IPS-18c (cell line): ENCODE measurements around the gene TSPAN10.
"Not testable (repeated sequence)": the region's sequence is repeated elsewhere in the genome, so short reads cannot be mapped to it uniquely, and the experiment has no call there.

ENCODE experiments used
- H3K4me3 ChIP-seq: 2 replicates; pipeline ENCODE4 v1.7.0; 2013; ENCODE audit warnings: low read depth, mild to moderate bottlenecking, low read length, moderate library complexity; ENCODE audit not compliant: insufficient read depth
- H3K9me3 ChIP-seq: one replicate; pipeline ENCODE4 v1.6.1; 2013; ENCODE audit warnings: mild to moderate bottlenecking, low read length, moderate library complexity; ENCODE audit not compliant: control insufficient read depth, insufficient read depth

Gene TSPAN10

GRCh38 chr17:81618307-81618706 is 18.7 kb upstream of the TSPAN10 start:
- not testable (repeated sequence) for H3K4me3 ChIP-seq, H3K9me3 ChIP-seq

DNA sequence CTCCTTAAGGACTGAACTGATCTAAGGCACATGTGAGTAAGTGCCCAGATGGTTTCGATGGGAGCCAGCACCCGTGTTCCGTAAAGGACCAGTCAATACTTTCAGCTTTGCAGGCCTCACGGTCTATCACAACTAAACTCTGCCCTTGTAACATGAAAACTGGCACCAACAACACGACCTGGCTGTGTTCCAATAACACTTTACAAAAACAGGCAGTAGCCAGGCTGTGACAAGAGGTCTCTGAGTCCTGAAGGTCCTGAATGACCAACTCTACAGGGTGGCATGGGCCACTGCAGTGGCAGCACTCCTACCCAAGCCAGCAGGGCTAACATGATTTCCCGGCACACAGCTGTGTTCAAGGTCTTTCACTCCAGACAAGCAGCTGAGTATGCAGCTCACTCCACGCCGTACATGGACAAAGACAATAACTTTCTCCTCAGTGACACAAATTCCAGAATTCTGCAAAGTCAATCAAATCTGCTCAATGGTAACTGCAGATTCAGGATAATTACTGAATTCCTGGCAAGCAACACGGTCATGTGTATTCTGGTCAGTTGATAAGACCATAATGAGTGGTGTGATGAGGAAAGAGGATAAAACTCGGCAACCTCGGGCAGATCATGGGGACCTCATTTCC is 15.4 kb upstream of the TSPAN10 start:
- Histone ChIP-seq H3K4me3 (no peak overlapping the region), H3K9me3 (no peaks in the 10 kb centered on the region)

- H3K9me3 ChIP-seq, result no peaks in the 10 kb centered on the region
- no peak overlapping the region for H3K4me3 ChIP-seq
Observed at GRCh38 chr17:81630274-81630673, 6.7 kb upstream of the TSPAN10 start.

DNA sequence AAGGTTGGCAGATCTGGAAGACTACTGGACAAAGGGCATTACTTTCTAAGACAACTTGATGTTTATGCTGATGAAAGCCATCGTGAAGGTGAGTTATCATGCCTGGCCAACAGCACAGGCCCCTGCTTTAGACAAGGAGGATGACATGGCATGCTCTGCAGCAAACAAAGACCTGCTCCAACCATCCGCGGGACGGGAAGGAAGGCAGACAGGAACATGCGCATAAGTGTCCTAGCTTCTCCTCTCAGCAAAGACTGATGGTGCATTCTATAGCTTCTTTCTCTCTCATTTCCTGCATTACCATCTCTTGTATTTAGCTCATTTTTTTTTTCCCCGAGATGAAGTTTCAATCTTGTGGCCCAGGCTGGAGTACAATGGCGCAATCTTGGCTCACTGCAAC is 5.5 kb upstream of the TSPAN10 start:
- Histone ChIP-seq H3K4me3 (no peak overlapping the region), H3K9me3 (no peaks in the 10 kb centered on the region)

- H3K4me3 ChIP-seq, result no peak overlapping the region; the same call in 1 of the 2 replicates
- no peaks in the 10 kb centered on the region for H3K9me3 ChIP-seq
Observed at GRCh38 chr17:81635431-81635830, 1.6 kb upstream of the TSPAN10 start.

GRCh38 chr17:81635973-81636504 is 957 bp upstream of the TSPAN10 start:
- Histone ChIP-seq H3K4me3 (peak overlapping the region; percentile 96), H3K9me3 (no peaks in the 10 kb centered on the region)

- Histone ChIP-seq H3K9me3 (no peaks in the 10 kb centered on the region), H3K4me3 (no peak overlapping the region)
Observed at GRCh38 chr17:81638683-81639082, 1.7 kb downstream of the TSPAN10 start.

GRCh38 chr17:81640011-81640410 is 3.0 kb downstream of the TSPAN10 start:
- no peak overlapping the region for H3K4me3 ChIP-seq
- H3K9me3 ChIP-seq, result no peaks in the 10 kb centered on the region

GRCh38 chr17:81641825-81642489 is 5.0 kb downstream of the TSPAN10 start:
- H3K9me3 ChIP-seq, result no peaks in the 10 kb centered on the region
- no peak overlapping the region for H3K4me3 ChIP-seq

GRCh38 chr17:81644496-81644895 is 7.5 kb downstream of the TSPAN10 start:
- Histone ChIP-seq H3K9me3 (no peaks in the 10 kb centered on the region), H3K4me3 (no peak overlapping the region)

GRCh38 chr17:81644976-81645952 is 8.3 kb downstream of the TSPAN10 start:
- H3K9me3 ChIP-seq, result no peaks in the 10 kb centered on the region
- H3K4me3 ChIP-seq, result no peak overlapping the region

GRCh38 chr17:81646869-81647600 is 10.0 kb downstream of the TSPAN10 start:
- H3K4me3 ChIP-seq, result 0 out of 2 replicates have a peak overlapping the region, but pooled peaks have one; percentile 44
- H3K9me3 ChIP-seq, result no peaks in the 10 kb centered on the region

DNA sequence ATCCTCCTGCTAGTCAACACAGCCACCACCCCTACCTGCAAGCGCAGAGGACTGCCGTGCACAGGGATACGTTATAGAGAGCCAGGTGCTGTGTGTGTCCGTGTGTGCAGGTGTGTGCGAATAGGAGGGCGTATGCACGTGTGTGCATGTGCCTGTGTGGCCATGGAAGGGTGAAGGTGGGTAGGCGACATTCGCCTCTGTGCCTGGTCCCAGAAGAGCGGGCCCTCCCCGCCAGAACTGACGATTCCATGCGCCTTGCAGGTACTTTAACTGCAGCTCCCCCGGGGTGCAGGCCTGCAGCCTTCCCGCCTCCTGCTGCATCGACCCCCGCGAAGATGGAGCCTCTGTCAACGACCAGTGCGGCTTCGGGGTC is 10.6 kb downstream of the TSPAN10 start:
- peak overlapping the region; percentile 44 for H3K4me3 ChIP-seq

GRCh38 chr17:81648013-81648706 is 11.2 kb downstream of the TSPAN10 start:
- Histone ChIP-seq H3K9me3 (no peaks in the 10 kb centered on the region), H3K4me3 (peak overlapping the region; percentile 44)

More for the DNA sequence above, 10.6 kb downstream of the TSPAN10 start:
- no peaks in the 10 kb centered on the region for H3K9me3 ChIP-seq

DNA sequence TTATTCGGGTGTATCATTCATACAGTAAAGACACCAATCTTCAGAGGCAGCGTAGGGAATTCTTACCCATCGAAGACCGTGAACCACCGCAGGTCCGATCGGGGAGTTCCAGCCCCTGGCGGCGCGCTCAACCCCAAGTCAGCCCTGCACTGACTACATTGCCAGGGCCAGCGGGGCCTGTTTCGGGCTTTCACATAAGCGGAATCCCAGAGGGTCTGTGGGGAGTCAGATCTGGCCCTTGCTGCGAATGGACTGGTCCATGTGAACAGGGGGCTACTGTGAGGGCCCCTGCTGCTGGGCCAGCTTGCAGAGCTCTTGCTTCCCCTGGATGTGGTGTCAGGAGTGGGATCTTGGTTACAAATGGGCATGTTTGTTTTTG is 11.7 kb downstream of the TSPAN10 start:
- peak overlapping the region; percentile 44; the same call in 1 of the 2 replicates for H3K4me3 ChIP-seq
- H3K9me3 ChIP-seq, result peaks cover 1% of the 10 kb centered on the region

- no peak overlapping the region for H3K4me3 ChIP-seq
- H3K9me3 ChIP-seq, result peaks cover 2% of the 10 kb centered on the region
Observed at GRCh38 chr17:81650951-81651350, 14.0 kb downstream of the TSPAN10 start.
